IMR-90 (cell line): ENCODE measurements around the gene P4HA2. TPM values are rescaled to one million over a fixed set of nuclear protein-coding genes. Genes with fewer than 3 reads are reported as not detected.

Experiments used
- ATAC-seq: fragments of 200-7000 bp; cut with Tn5 transposase; 2 replicates; pipeline ENCODE4 v1.9.1; 2020; ENCODE audit warnings: low read depth, mild to moderate bottlenecking, moderate library complexity
- BruUV-seq: library from RNA; stranded (reverse); fragments of 400-500 nt; replicated peaks from 2 replicates; lab custom pipeline; 2021; lab: Mats Ljungman, UMichigan
- CTCF ChIA-PET: fragments of 300-600 bp; formaldehyde crosslinking; extraction: SDS; loops from one replicate; lab custom pipeline; 2021; ENCODE audit warnings: antibody characterized with exemption; lab: Yijun Ruan, JAX
- POLR2A ChIA-PET: fragments of 300-600 bp; sonication (Branson Sonifier 250); formaldehyde crosslinking; loops from one replicate; lab custom pipeline; 2022; ENCODE audit warnings: antibody characterized with exemption; ENCODE audit not compliant: unreplicated experiment; lab: Charles Lee
- DNase-seq: peaks from one replicate; pipeline ENCODE4 v3.0.0; 2013
- H2AFZ ChIP-seq: replicated peaks from 2 replicates; pipeline ENCODE3; 2013; ENCODE audit warnings: low read length, mild to moderate bottlenecking; ENCODE audit not compliant: poor library complexity
- H2AK5ac ChIP-seq: 2 replicates; pipeline ENCODE4 v1.6.1; 2013; ENCODE audit warnings: low read depth, low read length, inconsistent platforms
- H2AK9ac ChIP-seq: replicated peaks from 2 replicates; pipeline ENCODE3; 2013; ENCODE audit warnings: mild to moderate bottlenecking, low read depth, low read length, moderate library complexity; ENCODE audit not compliant: poor library complexity
- H2BK120ac ChIP-seq: 2 replicates; pipeline ENCODE4 v1.6.1; 2013; ENCODE audit warnings: low read depth, low read length, inconsistent platforms
- H2BK15ac ChIP-seq: 3 replicates; pipeline ENCODE4 v1.6.1; 2013; ENCODE audit warnings: low read depth, low read length, inconsistent platforms
- H2BK20ac ChIP-seq: 2 replicates; pipeline ENCODE4 v1.6.1; 2013; ENCODE audit warnings: low read depth, mild to moderate bottlenecking, inconsistent platforms, low read length, moderate library complexity
- H2BK5ac ChIP-seq: 2 replicates; pipeline ENCODE4 v1.6.1; 2013; ENCODE audit warnings: mild to moderate bottlenecking, low read depth, low read length, inconsistent platforms; ENCODE audit not compliant: poor library complexity, severe bottlenecking
- H3K14ac ChIP-seq: replicated peaks from 2 replicates; pipeline ENCODE4 v1.6.1; 2013; ENCODE audit warnings: low read depth, low read length, inconsistent platforms
- H3K18ac ChIP-seq: 2 replicates; pipeline ENCODE4 v1.6.1; 2013; ENCODE audit warnings: low read depth, low read length, control low read depth
- H3K23ac ChIP-seq: 2 replicates; pipeline ENCODE4 v1.6.1; 2013; ENCODE audit warnings: low read depth, low read length, inconsistent platforms
- H3K27ac ChIP-seq: 2 replicates; pipeline ENCODE4 v1.5.1; 2013; ENCODE audit warnings: mild to moderate bottlenecking, control low read depth, low read length; ENCODE audit not compliant: insufficient read depth
- H3K27me3 ChIP-seq: 2 replicates; pipeline ENCODE4 v1.6.1; 2013; ENCODE audit warnings: low read length; ENCODE audit not compliant: control insufficient read depth, insufficient read depth
- H3K36me3 ChIP-seq: 2 replicates; pipeline ENCODE4 v1.6.1; 2013; ENCODE audit warnings: low read length, mixed read lengths; ENCODE audit not compliant: control insufficient read depth, insufficient read depth
- H3K4ac ChIP-seq: 2 replicates; pipeline ENCODE4 v1.6.1; 2013; ENCODE audit warnings: low read depth, low read length, inconsistent platforms
- H3K4me1 ChIP-seq: 2 replicates; pipeline ENCODE4 v1.6.1; 2013; ENCODE audit warnings: low read length, mixed read lengths; ENCODE audit not compliant: control insufficient read depth, insufficient read depth
- H3K4me2 ChIP-seq: 2 replicates; pipeline ENCODE4 v1.6.1; 2013; ENCODE audit warnings: low read depth, mild to moderate bottlenecking, control low read depth, low read length, moderate library complexity
- H3K4me3 ChIP-seq: 2 replicates; pipeline ENCODE4 v1.5.1; 2013; ENCODE audit warnings: low read depth, mild to moderate bottlenecking, control low read depth, low read length, moderate library complexity; ENCODE audit not compliant: insufficient read depth
- H3K56ac ChIP-seq: 2 replicates; pipeline ENCODE4 v1.6.1; 2013; ENCODE audit warnings: low read length, inconsistent platforms; ENCODE audit not compliant: insufficient read depth; ENCODE audit errors: extremely low read depth
- H3K79me1 ChIP-seq, 2 experiments: 2 replicates each; pipeline ENCODE4 v1.6.1; 2013; ENCODE audit warnings: low read length in 2 of 2, inconsistent platforms in 1 of 2, low read depth in 1 of 2
- H3K9ac ChIP-seq: 2 replicates; pipeline ENCODE4 v1.6.1; 2013; ENCODE audit warnings: low read depth, low read length, control low read depth
- H3K9me1 ChIP-seq: 2 replicates; pipeline ENCODE4 v1.6.1; 2013; ENCODE audit warnings: low read length, inconsistent platforms; ENCODE audit not compliant: insufficient read depth
- H3K9me3 ChIP-seq: 2 replicates; pipeline ENCODE4 v1.6.1; 2013; ENCODE audit warnings: low read length; ENCODE audit not compliant: control insufficient read depth, insufficient read depth
- H4K20me1 ChIP-seq: 2 replicates; pipeline ENCODE4 v1.6.1; 2013; ENCODE audit warnings: low read length, inconsistent platforms; ENCODE audit not compliant: insufficient read depth
- H4K5ac ChIP-seq: 2 replicates; pipeline ENCODE4 v1.6.1; 2013; ENCODE audit warnings: mild to moderate bottlenecking, low read depth, low read length, control low read depth
- H4K8ac ChIP-seq, 2 experiments: 2 replicates each; pipeline ENCODE4 v1.6.1; 2013; ENCODE audit warnings: low read depth in 2 of 2, low read length in 2 of 2, control low read depth in 1 of 2, inconsistent platforms in 1 of 2
- H4K91ac ChIP-seq: 2 replicates; pipeline ENCODE4 v1.6.1; 2013; ENCODE audit warnings: low read depth, low read length, inconsistent platforms; ENCODE audit not compliant: insufficient read depth
- POLR2A ChIP-seq: IDR thresholded peaks from 2 replicates; pipeline ENCODE4 v1.6.1; 2012; ENCODE audit warnings: mild to moderate bottlenecking, low read depth, low read length
- WGBS, 2 experiments: methylation state at CpG; one replicate each; pipeline versions ENCODE4 v1.1.5 to v1.1.7; 2013; ENCODE audit warnings: missing lambda C conversion rate in 2 of 2; ENCODE audit not compliant: insufficient read length in 1 of 2; ENCODE audit errors: extremely low coverage in 2 of 2; 5-methylcytosine and 5-hydroxymethylcytosine counted together
- dilution Hi-C: fragments of 300-500 bp; cut with HindIII; formaldehyde crosslinking; loops from one replicate; pipeline ENCODE4 v1.14.3; 2018; ENCODE audit warnings: low sequenced_read_pairs; ENCODE audit not compliant: unreplicated experiment
- in situ Hi-C: fragments of 300-500 bp; cut with MboI; formaldehyde crosslinking; loops from 3 replicates; pipeline ENCODE4 v1.14.3; 2019; ENCODE audit warnings: low sequenced_read_pairs, inconsistent platforms, mixed read lengths
- intact Hi-C: fragments of 100-400 bp; cut with micrococcal nuclease; formaldehyde crosslinking; loops from 2 replicates; pipeline ENCODE4 v1.10.0; 2022
- polyA plus RNA-seq, 3 experiments: library from polyadenylated mRNA; depleted of rRNA; stranded (reverse); fragments of >200 nt; gene quantifications; 2 replicates each; pipeline ENCODE4 v1.2.3, GENCODE V29; 2012; ENCODE audit warnings: low replicate concordance in 1 of 3
- total RNA-seq: library from RNA; depleted of rRNA; stranded (reverse); fragments of >200 nt; gene quantifications from 2 replicates; pipeline ENCODE4 v1.2.3, GENCODE V29; 2012
- TF ChIP-seq, protein P1 (sequence below): fragments of 150-350 bp; IDR thresholded peaks from 2 replicates; pipeline ENCODE4 v1.6.1; 2017; ENCODE audit warnings: mild to moderate bottlenecking, antibody characterized with exemption, low read length, low read depth

P4HA2 gene
- total and polyA plus RNA-seq, 2 of the 4 experiments (the other 2 are of a cell fraction), result 186 to 225 TPM

DNA sequence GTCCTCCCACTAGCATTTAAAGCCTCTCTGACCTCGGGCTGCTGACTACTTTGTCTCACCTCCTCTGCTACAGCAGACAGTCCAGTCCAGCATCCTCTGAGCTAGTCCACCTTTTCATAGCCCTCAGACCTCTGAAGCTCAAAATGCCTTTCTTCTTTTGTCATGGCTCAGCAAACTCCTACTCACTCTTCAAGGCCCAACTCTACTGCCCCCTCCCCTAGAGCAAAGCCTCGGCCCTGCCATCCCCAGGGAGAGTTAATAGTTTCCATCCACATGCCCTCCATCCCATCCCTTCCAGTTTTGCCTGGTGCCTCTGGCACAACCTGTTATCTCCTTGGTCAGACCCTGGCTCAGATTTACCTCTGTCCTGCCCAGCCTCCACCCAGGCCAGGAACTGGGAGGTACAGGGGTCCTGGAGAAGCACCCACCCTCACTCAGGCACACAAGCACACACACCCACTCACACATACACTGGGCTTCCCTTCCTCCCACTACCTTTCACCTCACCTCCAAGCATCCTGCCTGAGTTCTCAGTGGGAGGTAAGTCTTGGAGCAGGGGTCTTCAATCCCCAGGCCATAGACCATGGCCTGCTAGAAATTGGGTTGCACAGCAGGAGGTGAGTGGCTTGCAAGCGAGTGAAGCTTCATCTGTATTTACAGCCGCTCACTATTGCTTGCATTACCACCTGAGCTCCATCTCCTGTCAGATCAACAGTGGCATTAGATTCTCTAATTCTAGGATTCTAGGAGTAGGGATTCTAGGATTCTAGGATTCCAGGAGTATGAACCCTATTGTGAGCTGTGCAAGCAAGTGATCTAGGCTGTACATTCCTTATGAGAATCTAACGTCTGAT is 47.9 kb upstream of the P4HA2 start:
- Histone ChIP-seq H3K23ac (no peak overlapping the region), H3K14ac (no peak overlapping the region), H2BK20ac (no peak overlapping the region), H4K91ac (no peak overlapping the region), H3K9me3 (no peaks in the 10 kb centered on the region), H2AK9ac (no peak overlapping the region), H3K4me2 (no peak overlapping the region), H4K20me1 (no peaks in the 10 kb centered on the region; the same call in 1 of the 2 replicates), H3K27ac (no peak overlapping the region), H2BK5ac (no peak overlapping the region), H3K4me1 (no peaks in the 10 kb centered on the region; the same call in 1 of the 2 replicates), H2AFZ (no peak overlapping the region), H3K4ac (no peak overlapping the region), H3K79me1 (0 out of 4 replicates have a peak, but pooled peaks cover 0 to 7% of the 10 kb centered on the region in 2 experiments), H3K4me3 (no peak overlapping the region), H4K8ac (no peak overlapping the region), H2BK120ac (no peak overlapping the region), H2BK15ac (no peak overlapping the region), H3K56ac (no peak overlapping the region), H3K18ac (no peak overlapping the region), H3K27me3 (peaks cover 5% of the 10 kb centered on the region), H3K36me3 (peaks cover 25% of the 10 kb centered on the region), H3K9ac (no peak overlapping the region), H2AK5ac (no peak overlapping the region), H3K9me1 (no peaks in the 10 kb centered on the region), H4K5ac (no peak overlapping the region)
- BruUV-seq, result no TSS peak
- ChIA-PET POLR2A (no interaction called here), CTCF (interaction anchor here (1.1 kb wide), 1 partner anchor 18 kb away, joined by 3 read pairs; no protein-coding TSS in a partner anchor)
- intact Hi-C loops, result no loop called here
- peak; percentile 52 for TF ChIP-seq POLR2A
- TF ChIP-seq, protein P1, sequence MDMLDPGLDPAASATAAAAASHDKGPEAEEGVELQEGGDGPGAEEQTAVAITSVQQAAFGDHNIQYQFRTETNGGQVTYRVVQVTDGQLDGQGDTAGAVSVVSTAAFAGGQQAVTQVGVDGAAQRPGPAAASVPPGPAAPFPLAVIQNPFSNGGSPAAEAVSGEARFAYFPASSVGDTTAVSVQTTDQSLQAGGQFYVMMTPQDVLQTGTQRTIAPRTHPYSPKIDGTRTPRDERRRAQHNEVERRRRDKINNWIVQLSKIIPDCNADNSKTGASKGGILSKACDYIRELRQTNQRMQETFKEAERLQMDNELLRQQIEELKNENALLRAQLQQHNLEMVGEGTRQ, result no peak
- no peak for ATAC-seq
- no peak for DNase-seq
- dilution Hi-C loops, result no loop called here
- in situ Hi-C loops, result no loop called here
- 100% methylated on average over 2 of the region's 5 CpGs; no CpG with 5 or more reads in 1 of the 2 experiments for WGBS, 2 experiments
